T-cell (primary cell): Measurements from ENCODE around the gene KITLG. TPM values are rescaled to one million over a fixed set of nuclear protein-coding genes. Genes with fewer than 3 reads are reported as not detected.
"Not testable (repeated sequence)": the region's sequence is repeated elsewhere in the genome, so short reads cannot be mapped to it uniquely, and the experiment has no call there.

Experiments
- ATAC-seq, 4 experiments: fragments of 200-7000 bp in 3 of 4; fragments of 150-1000 bp in 1 of 4; cut with Tn5 transposase; replicated peaks in 1 of 4; 1 replicate in 3 of 4; 2 replicates in 1 of 4; pipeline ENCODE4 v1.10.0; 2021; ENCODE audit warnings: moderate library complexity in 3 of 4, mild to moderate bottlenecking in 2 of 4, moderate number of reproducible peaks in 1 of 4
- CTCF ChIA-PET, 2 donors: fragments of 300-600 bp; sonication (Branson Sonifier 250); formaldehyde crosslinking; loops; one replicate each; lab custom pipeline; 2022; ENCODE audit warnings: antibody characterized with exemption in 2 of 2; lab: Charles Lee
- POLR2A ChIA-PET, 2 donors: fragments of 300-600 bp; sonication (Branson Sonifier 250); formaldehyde crosslinking; loops; one replicate each; lab custom pipeline; 2022; ENCODE audit warnings: antibody characterized with exemption in 2 of 2; lab: Charles Lee
- DNase-seq, 35 experiments: peaks; one replicate each; pipeline versions ENCODE4 v3.0.0 to v3.0.0-alpha.2; 2013 to 2023
- H3K27ac ChIP-seq: one replicate; pipeline ENCODE4 v1.5.1; 2013; ENCODE audit warnings: low read length
- H3K27me3 ChIP-seq, 2 experiments: replicated peaks in 1 of 2; 1 replicate in 1 of 2; 2 replicates in 1 of 2; pipeline versions ENCODE4 v1.6.1 to v1.7.0; 2013; ENCODE audit warnings: low read length in 1 of 2, mixed read lengths in 1 of 2; ENCODE audit not compliant: control insufficient read depth in 2 of 2, insufficient read depth in 2 of 2; ENCODE audit errors: extremely low read depth in 1 of 2
- H3K36me3 ChIP-seq, 2 donors: 1 replicate in 1 of 2; 2 replicates in 1 of 2; pipeline versions ENCODE4 v1.6.1 to v1.7.0; 2013; ENCODE audit warnings: low read length in 1 of 2; ENCODE audit not compliant: control insufficient read depth in 2 of 2, insufficient read depth in 1 of 2; ENCODE audit errors: extremely low read depth in 1 of 2
- H3K4me1 ChIP-seq, 2 experiments: 1 replicate in 1 of 2; 2 replicates in 1 of 2; pipeline versions ENCODE4 v1.6.1 to v1.7.0; 2013; ENCODE audit warnings: low read length in 2 of 2, mixed read lengths in 1 of 2; ENCODE audit not compliant: insufficient read depth in 2 of 2, control insufficient read depth in 1 of 2; ENCODE audit errors: extremely low read depth in 1 of 2
- H3K4me3 ChIP-seq, 2 donors: 1 replicate in 1 of 2; 2 replicates in 1 of 2; pipeline versions ENCODE4 v1.5.1 to v1.7.0; 2013; ENCODE audit warnings: mild to moderate bottlenecking in 2 of 2, low read length in 1 of 2, moderate library complexity in 1 of 2; ENCODE audit not compliant: control insufficient read depth in 1 of 2; ENCODE audit errors: extremely low read depth in 1 of 2
- H3K9me3 ChIP-seq: 2 replicates; pipeline ENCODE4 v1.7.0; 2013
- H3K27ac Mint-ChIP-seq, 2 donors: one replicate each; pipeline ENCODE4 v1.8.0; 2020 to 2021; ENCODE audit warnings: mild to moderate bottlenecking in 2 of 2, mixed read lengths in 2 of 2
- H3K27me3 Mint-ChIP-seq, 2 donors: one replicate each; pipeline ENCODE4 v1.8.0; 2021 to 2022; ENCODE audit warnings: mixed read lengths in 2 of 2
- H3K36me3 Mint-ChIP-seq: one replicate; pipeline ENCODE4 v1.8.0; 2021; ENCODE audit warnings: mixed read lengths
- H3K4me1 Mint-ChIP-seq, 3 donors: one replicate each; pipeline ENCODE4 v1.8.0; 2020 to 2022; ENCODE audit warnings: mixed read lengths in 3 of 3, mild to moderate bottlenecking in 1 of 3
- H3K4me3 Mint-ChIP-seq, 3 donors: one replicate each; pipeline ENCODE4 v1.8.0; 2020 to 2022; ENCODE audit warnings: mild to moderate bottlenecking in 3 of 3, mixed read lengths in 3 of 3, moderate library complexity in 3 of 3
- H3K9me3 Mint-ChIP-seq, 3 donors: one replicate each; pipeline ENCODE4 v1.8.0; 2020 to 2022; ENCODE audit warnings: mixed read lengths in 3 of 3
- WGBS: methylation state at CpG from one replicate; pipeline ENCODE4 v1.1.5; 2013; ENCODE audit warnings: missing lambda C conversion rate; ENCODE audit not compliant: insufficient coverage; 5-methylcytosine and 5-hydroxymethylcytosine counted together
- total RNA-seq, 35 experiments: library from RNA in 6 of 35; stranded (reverse) in 6 of 35; fragments of 120-200 nt in 1 of 35; gene quantifications; one replicate each; pipeline versions ENCODE4 v1.2.1 to v1.2.4 and lab custom pipeline; 2013 to 2026

Gene KITLG, protein sequence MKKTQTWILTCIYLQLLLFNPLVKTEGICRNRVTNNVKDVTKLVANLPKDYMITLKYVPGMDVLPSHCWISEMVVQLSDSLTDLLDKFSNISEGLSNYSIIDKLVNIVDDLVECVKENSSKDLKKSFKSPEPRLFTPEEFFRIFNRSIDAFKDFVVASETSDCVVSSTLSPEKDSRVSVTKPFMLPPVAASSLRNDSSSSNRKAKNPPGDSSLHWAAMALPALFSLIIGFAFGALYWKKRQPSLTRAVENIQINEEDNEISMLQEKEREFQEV
- under 1 TPM in 3 of 5 donors, not detected in 2; 0.16 to 0.66 (median 0.29) TPM for total RNA-seq
- 0.28 TPM for total RNA-seq (2013)
- 0 to 2.2 (median 0) reads per million in 29 experiments for total RNA-seq (lab: John Stamatoyannopoulos, UW)

- H3K4me1 Mint-ChIP-seq = peaks cover 5 to 13% (median 12%) of the 10 kb centered on the region in 3 donors
- POLR2A ChIA-PET = no interaction called here
Measured at GRCh38 chr12:88580051-88580871, at the start of gene KITLG. Gene KITLG, minus strand, starts transcription at chr12:88580471. Its CDS starts 193 bp downstream, at chr12:88580278.

GRCh38 chr12:88628856-88629509 is 48.7 kb upstream of the KITLG start:
- H3K27me3 Mint-ChIP-seq = peaks cover 0 to 3% of the 10 kb centered on the region in 2 donors
- no peaks in the 10 kb centered on the region for H3K9me3 Mint-ChIP-seq
- no peak overlapping the region for H3K27ac ChIP-seq
- H3K9me3 ChIP-seq = no peaks in the 10 kb centered on the region
- CTCF ChIA-PET = no interaction called here
- DNase-seq (no peak), ATAC-seq (no peak)
- H3K36me3 Mint-ChIP-seq = no peaks in the 10 kb centered on the region
- H3K27me3 ChIP-seq = no peaks in the 10 kb centered on the region
- H3K4me1 ChIP-seq = no peaks in the 10 kb centered on the region
- WGBS = 44% methylated on average over 1 of the region's 2 CpGs
- no peaks in the 10 kb centered on the region for H3K4me1 Mint-ChIP-seq
- no peak overlapping the region for H3K4me3 ChIP-seq
- POLR2A ChIA-PET = no interaction called here
- no peaks in the 10 kb centered on the region for H3K36me3 ChIP-seq
- H3K27ac Mint-ChIP-seq = no peak overlapping the region
- no peak overlapping the region for H3K4me3 Mint-ChIP-seq

More at GRCh38 chr12:88580051-88580871, at the start of gene KITLG:
- Histone ChIP-seq H3K27me3 (peaks cover 4 to 21% of the 10 kb centered on the region in 2 experiments), H3K4me3 (peak within 1 kb of the TSS in 1 of 2 donors; percentile 41), H3K27ac (no peak within 1 kb of the TSS), H3K36me3 (no peaks in the 10 kb centered on the region), H3K4me1 (peaks cover 2 to 3% of the 10 kb centered on the region in 2 experiments), H3K9me3 (no peaks in the 10 kb centered on the region)
- Mint-ChIP-seq H3K36me3 (no peaks in the 10 kb centered on the region), H3K4me3 (peak within 1 kb of the TSS in 1 of 3 donors; percentile 55), H3K27me3 (peaks cover 33 to 39% of the 10 kb centered on the region in 2 donors), H3K9me3 (peaks cover 0 to 3% (median 3%) of the 10 kb centered on the region in 3 donors), H3K27ac (no peak within 1 kb of the TSS)
- CTCF ChIA-PET = no interaction called here
- 4% methylated on average over 64 of the region's 73 CpGs for WGBS
- no peak for DNase-seq
- peak in 1 of 4 experiments; percentile 20 for ATAC-seq

DNA sequence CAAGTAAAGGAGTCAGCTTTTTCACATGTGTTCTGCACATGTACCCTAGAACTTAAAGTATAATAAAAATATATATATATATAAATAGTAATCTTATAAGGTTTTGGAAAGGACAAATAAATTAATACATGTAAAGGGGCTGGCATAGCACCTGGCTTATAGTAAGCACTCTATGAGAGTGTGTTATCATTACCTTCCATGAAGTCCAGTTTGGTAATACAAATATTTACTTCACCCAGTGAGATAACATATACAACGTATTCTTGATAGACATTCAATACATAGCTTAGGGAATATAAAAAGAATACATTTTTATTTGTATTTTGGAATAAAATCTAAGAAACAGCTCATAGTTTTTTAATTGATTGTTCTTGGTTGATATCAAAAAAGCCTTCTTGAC is 47.8 kb upstream of the KITLG start:
- H3K27ac Mint-ChIP-seq, DNase-seq, POLR2A ChIA-PET, H3K27ac ChIP-seq, H3K4me1 ChIP-seq, H3K27me3 ChIP-seq, H3K4me3 Mint-ChIP-seq, H3K9me3 Mint-ChIP-seq, ATAC-seq, H3K4me3 ChIP-seq, H3K4me1 Mint-ChIP-seq, CTCF ChIA-PET, H3K27me3 Mint-ChIP-seq, H3K36me3 ChIP-seq, H3K9me3 ChIP-seq, H3K36me3 Mint-ChIP-seq: not testable (repeated sequence)
- no CpG with 5 or more reads among the region's 1 CpG for WGBS

DNA sequence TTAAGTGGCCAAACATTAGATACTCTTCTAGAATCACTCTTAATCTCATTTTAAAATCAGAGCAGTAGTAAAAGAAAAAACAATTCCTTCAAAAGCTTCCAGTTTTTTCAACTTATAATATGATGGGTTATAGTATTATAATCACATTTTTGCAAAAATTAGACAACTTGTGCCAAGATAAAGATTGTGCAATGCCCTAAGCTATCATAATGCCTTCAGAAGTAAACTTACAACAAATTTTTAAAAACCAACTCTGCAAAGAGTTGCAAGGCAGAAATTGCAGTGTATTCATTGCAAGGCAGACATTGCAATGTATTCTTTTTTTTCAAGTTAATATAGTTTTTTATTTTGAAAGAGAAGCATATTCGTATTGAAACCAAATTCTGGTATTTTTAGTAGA is 47.2 kb upstream of the KITLG start:
- ATAC-seq = no peak
- WGBS = no CpG with 5 or more reads among the region's 1 CpG
- POLR2A ChIA-PET = no interaction called here
- Histone ChIP-seq H3K27me3 (no peaks in the 10 kb centered on the region), H3K4me3 (no peak overlapping the region), H3K9me3 (no peaks in the 10 kb centered on the region), H3K27ac (no peak overlapping the region), H3K4me1 (no peaks in the 10 kb centered on the region), H3K36me3 (no peaks in the 10 kb centered on the region)
- Mint-ChIP-seq H3K4me3 (no peak overlapping the region), H3K36me3 (no peaks in the 10 kb centered on the region), H3K4me1 (no peaks in the 10 kb centered on the region), H3K9me3 (no peaks in the 10 kb centered on the region), H3K27me3 (peaks cover 0 to 3% of the 10 kb centered on the region in 2 donors), H3K27ac (no peak overlapping the region)
- DNase-seq = no peak
- CTCF ChIA-PET = no interaction called here

DNA sequence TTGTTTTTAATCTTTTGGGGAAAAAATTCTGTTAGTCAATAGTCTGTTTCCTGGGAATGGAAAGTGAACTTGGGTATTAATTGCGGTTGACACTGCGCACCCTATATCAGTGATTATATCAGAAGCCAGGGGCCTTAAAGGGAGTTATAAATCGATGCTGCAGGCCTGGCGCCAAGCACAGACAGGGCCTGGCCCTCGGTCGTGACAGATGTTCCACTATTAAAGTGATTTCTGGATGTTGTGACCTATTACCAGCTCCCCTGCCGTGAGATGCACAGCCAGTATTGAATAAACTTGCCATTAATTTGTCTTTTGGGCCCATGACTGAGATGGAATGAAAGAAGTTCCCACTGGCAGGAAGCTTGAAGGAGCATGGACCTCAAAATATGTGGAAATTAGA is 45.1 kb upstream of the KITLG start:
- no peaks in the 10 kb centered on the region for H3K4me1 ChIP-seq
- H3K9me3 ChIP-seq = no peaks in the 10 kb centered on the region
- no peaks in the 10 kb centered on the region for H3K27me3 Mint-ChIP-seq
- no peaks in the 10 kb centered on the region for H3K36me3 Mint-ChIP-seq
- H3K27ac Mint-ChIP-seq = no peak overlapping the region
- no peaks in the 10 kb centered on the region for H3K36me3 ChIP-seq
- H3K4me3 Mint-ChIP-seq = no peak overlapping the region
- H3K27ac ChIP-seq = no peak overlapping the region
- ATAC-seq = no peak
- H3K4me1 Mint-ChIP-seq = no peaks in the 10 kb centered on the region
- no peak for DNase-seq
- 100% methylated on average over 2 of the region's 7 CpGs for WGBS
- ChIA-PET CTCF (no interaction called here), POLR2A (no interaction called here)
- peaks cover 0 to 4% (median 4%) of the 10 kb centered on the region in 3 donors for H3K9me3 Mint-ChIP-seq
- no peaks in the 10 kb centered on the region for H3K27me3 ChIP-seq
- H3K4me3 ChIP-seq = no peak overlapping the region

- no peak overlapping the region for H3K27ac ChIP-seq
- ChIA-PET POLR2A (no interaction called here), CTCF (no interaction called here)
- Mint-ChIP-seq H3K27me3 (no peaks in the 10 kb centered on the region), H3K9me3 (peaks cover 0 to 4% (median 4%) of the 10 kb centered on the region in 3 donors), H3K36me3 (no peaks in the 10 kb centered on the region), H3K4me3 (no peak overlapping the region), H3K4me1 (no peaks in the 10 kb centered on the region), H3K27ac (no peak overlapping the region)
- H3K27me3 ChIP-seq = no peaks in the 10 kb centered on the region
- WGBS = 85% methylated on average over 3 of the region's 3 CpGs
- DNase-seq (no peak), ATAC-seq (no peak)
- H3K4me3 ChIP-seq = no peak overlapping the region
- no peaks in the 10 kb centered on the region for H3K9me3 ChIP-seq
- no peaks in the 10 kb centered on the region for H3K4me1 ChIP-seq
- H3K36me3 ChIP-seq = no peaks in the 10 kb centered on the region
Measured at GRCh38 chr12:88624911-88625310, 44.6 kb upstream of the KITLG start.
